Measurements from ENCODE around the gene SNAP29. TPM values are rescaled to one million over a fixed set of nuclear protein-coding genes. Genes with fewer than 3 reads are reported as not detected.

SNAP29 gene
- total and polyA plus RNA-seq, 2 experiments from 2014 or later, result 8.2 to 22.9 TPM

GRCh38 chr22:20852076-20852475 is 6.7 kb upstream of the SNAP29 start:
- Histone ChIP-seq H3K4me3 (no peak overlapping the region), H3F3A (replicated peaks; ENCODE audit: low read depth) (no peaks in the 10 kb centered on the region), H3K27ac (ENCODE audit: low read depth) (no peak overlapping the region), H3K36me3 (ENCODE audit: insufficient read depth) (no peaks in the 10 kb centered on the region), H3K4me2 (no peak overlapping the region), H4K20me1 (replicated peaks; ENCODE audit: insufficient read depth) (peaks cover 15% of the 10 kb centered on the region), H3K4me1 (ENCODE audit: insufficient read depth) (peaks cover 2% of the 10 kb centered on the region), H3K9me2 (ENCODE audit: insufficient read depth) (no peaks in the 10 kb centered on the region), H3K27me3 (ENCODE audit: insufficient read depth) (no peaks in the 10 kb centered on the region), H2AFZ (no peak overlapping the region), H3K79me2 (replicated peaks; ENCODE audit: insufficient read depth) (peaks cover 98% of the 10 kb centered on the region)
- TF ChIP-seq CREB1 (CRISPR knock-in tag; IDR thresholded peaks at IDR 0.05; ENCODE audit: low read depth) (no peak), ETS1 (IDR thresholded peaks at IDR 0.05) (no peak), POLR2AphosphoS5 (IDR thresholded peaks at IDR 0.05; ENCODE audit: low read depth) (no peak), CTCF (conservative IDR thresholded peaks at IDR 0.05; ENCODE audit: low read depth in 2 of 2) (no peak), EZH2 (IDR thresholded peaks at IDR 0.05; ENCODE audit: low read depth, unreplicated experiment) (no peak), ZNF331 (CRISPR knock-in tag; IDR thresholded peaks at IDR 0.05; ENCODE audit: low read depth) (no peak), JUNB (IDR thresholded peaks at IDR 0.05; ENCODE audit: unreplicated experiment) (no peak), NANOG (IDR thresholded peaks at IDR 0.05; ENCODE audit: borderline replicate concordance) (no peak), STAT1 (IDR thresholded peaks at IDR 0.05; ENCODE audit: unreplicated experiment) (no peak), ZNF462 (CRISPR knock-in tag; IDR thresholded peaks at IDR 0.05) (no peak), ZNF114 (CRISPR knock-in tag; IDR thresholded peaks at IDR 0.05) (no peak), EZH2phosphoT487 (IDR thresholded peaks at IDR 0.05; ENCODE audit: unreplicated experiment) (no peak)
- TF ChIP-seq, protein P1, sequence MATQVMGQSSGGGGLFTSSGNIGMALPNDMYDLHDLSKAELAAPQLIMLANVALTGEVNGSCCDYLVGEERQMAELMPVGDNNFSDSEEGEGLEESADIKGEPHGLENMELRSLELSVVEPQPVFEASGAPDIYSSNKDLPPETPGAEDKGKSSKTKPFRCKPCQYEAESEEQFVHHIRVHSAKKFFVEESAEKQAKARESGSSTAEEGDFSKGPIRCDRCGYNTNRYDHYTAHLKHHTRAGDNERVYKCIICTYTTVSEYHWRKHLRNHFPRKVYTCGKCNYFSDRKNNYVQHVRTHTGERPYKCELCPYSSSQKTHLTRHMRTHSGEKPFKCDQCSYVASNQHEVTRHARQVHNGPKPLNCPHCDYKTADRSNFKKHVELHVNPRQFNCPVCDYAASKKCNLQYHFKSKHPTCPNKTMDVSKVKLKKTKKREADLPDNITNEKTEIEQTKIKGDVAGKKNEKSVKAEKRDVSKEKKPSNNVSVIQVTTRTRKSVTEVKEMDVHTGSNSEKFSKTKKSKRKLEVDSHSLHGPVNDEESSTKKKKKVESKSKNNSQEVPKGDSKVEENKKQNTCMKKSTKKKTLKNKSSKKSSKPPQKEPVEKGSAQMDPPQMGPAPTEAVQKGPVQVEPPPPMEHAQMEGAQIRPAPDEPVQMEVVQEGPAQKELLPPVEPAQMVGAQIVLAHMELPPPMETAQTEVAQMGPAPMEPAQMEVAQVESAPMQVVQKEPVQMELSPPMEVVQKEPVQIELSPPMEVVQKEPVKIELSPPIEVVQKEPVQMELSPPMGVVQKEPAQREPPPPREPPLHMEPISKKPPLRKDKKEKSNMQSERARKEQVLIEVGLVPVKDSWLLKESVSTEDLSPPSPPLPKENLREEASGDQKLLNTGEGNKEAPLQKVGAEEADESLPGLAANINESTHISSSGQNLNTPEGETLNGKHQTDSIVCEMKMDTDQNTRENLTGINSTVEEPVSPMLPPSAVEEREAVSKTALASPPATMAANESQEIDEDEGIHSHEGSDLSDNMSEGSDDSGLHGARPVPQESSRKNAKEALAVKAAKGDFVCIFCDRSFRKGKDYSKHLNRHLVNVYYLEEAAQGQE (IDR thresholded peaks at IDR 0.05; ENCODE audit: unreplicated experiment), result no peak
- Mint-ChIP-seq H3K4me3 (no peak overlapping the region), H3K4me1 (peaks cover 19% of the 10 kb centered on the region), H3K36me3 (ENCODE audit: low read depth) (no peaks in the 10 kb centered on the region), H3K27ac (no peak overlapping the region), H3K27me3 (ENCODE audit: insufficient read depth, low read depth, poor library complexity) (peaks cover 4% of the 10 kb centered on the region), H3K9me3 (no peaks in the 10 kb centered on the region)
- DNase-seq (ENCODE audit: low spot score), result no peak
- ATAC-seq, result no peak

Measured in GM23338 (cell line).